HG03469 (cell line): Measurements from ENCODE around the gene SCAF8.
"Not testable (repeated sequence)": the region's sequence is repeated elsewhere in the genome, so short reads cannot be mapped to it uniquely, and the experiment has no call there.

Experiments
- ATAC-seq: cut with Tn5 transposase; IDR thresholded peaks from one replicate; pipeline ENCODE4 v1.9.1; 2021; ENCODE audit warnings: mild to moderate bottlenecking, moderate library complexity, moderate number of reproducible peaks; ENCODE audit not compliant: unreplicated experiment

SCAF8 gene

GRCh38 chr6:154732538-154733182 lies 556 bp upstream of the SCAF8 start:
- no peak for ATAC-seq

- peak; percentile 44 for ATAC-seq
These were observed 588 bp downstream of the SCAF8 start for GRCh38 chr6:154733626-154734382.

GRCh38 chr6:154736618-154737259 lies 3.5 kb downstream of the SCAF8 start:
- ATAC-seq, result no peak

DNA sequence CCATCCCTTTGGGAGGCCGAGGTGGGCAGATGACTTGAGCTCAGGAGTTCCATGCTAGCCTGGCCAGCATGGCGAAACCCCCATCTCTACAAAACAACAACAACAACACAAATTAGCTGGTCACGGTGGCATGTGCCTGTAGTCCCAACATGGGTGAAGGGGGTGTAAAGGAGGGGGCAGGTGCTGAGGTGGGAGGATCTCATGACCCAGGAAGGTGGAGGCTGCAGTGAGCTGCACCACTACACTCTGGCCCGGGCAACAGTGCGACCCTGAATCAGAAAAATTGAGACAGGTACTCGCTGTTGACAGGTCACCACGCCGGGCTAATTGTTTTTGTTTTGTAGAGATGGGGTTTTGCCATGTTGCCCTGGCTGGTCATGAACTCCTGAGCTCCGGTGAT lies 4.2 kb downstream of the SCAF8 start:
- no peak for ATAC-seq

DNA sequence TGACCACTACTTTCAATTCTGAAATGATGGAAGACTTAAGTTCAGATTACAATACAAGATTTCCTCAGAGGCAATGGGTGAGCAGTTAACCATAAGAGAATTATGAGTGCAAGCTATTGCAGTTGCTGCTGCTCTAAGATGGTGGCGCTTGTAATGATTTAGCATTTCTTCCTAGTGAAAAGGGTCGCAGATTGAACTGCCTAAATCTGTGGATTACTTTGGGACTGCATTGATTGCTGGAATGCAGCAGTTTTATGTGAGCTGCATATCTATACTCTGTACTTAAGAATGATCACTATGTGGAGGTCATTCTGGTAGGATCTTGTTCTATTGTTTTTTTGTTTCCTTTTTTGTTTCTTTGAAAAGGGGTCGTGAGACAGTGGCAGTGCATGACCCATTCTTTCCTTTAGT lies 5.3 kb downstream of the SCAF8 start:
- no peak for ATAC-seq

DNA sequence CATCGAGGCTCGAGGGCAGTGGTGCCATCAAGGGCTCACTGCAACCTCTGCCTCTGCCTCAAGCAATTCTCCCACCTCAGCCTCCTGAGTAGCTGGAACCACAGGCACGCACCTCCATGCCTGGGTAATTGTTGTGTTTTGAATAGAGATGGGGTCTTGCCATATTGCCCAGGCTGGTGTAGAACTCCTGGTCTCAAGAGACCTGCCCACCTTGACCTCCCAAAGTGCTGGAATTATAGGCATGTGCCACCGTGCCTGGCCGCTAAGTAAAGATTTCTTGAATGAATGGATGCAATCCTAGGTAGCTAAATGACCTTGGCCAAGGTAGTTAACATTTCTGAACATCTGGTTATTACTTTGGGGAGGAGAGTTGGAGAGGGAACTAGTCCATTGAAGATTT lies 7.4 kb downstream of the SCAF8 start:
- ATAC-seq, result no peak

GRCh38 chr6:154742891-154743290 lies 9.7 kb downstream of the SCAF8 start:
- no peak for ATAC-seq

- not testable (repeated sequence) for ATAC-seq
These were observed 11.0 kb downstream of the SCAF8 start for GRCh38 chr6:154744029-154744745.

GRCh38 chr6:154745243-154745642 lies 12.0 kb downstream of the SCAF8 start:
- no peak for ATAC-seq

GRCh38 chr6:154749341-154749740 lies 16.1 kb downstream of the SCAF8 start:
- ATAC-seq, result no peak

- ATAC-seq, result no peak
These were observed 18.0 kb downstream of the SCAF8 start for GRCh38 chr6:154751011-154751800.

- no peak for ATAC-seq
These were observed 18.8 kb downstream of the SCAF8 start for GRCh38 chr6:154752022-154752421.

DNA sequence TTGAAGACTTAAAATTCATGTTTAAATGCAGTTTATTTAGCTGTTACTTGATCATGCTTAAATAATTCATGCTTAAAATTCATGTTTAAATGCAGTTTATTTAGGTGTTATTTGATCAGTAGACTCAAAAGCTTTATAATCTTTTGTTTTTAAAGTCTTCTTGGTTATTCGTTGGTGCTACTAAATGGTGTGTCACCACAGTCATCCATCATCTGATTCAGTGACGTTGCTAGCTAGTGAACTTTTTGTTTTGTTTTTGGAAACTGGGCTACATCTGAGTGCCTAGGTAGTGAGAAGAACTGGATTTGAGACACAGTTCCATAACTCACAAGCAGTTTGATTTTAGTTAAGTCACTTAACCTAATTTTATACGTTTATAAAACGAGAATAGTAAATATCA lies 20.9 kb downstream of the SCAF8 start:
- ATAC-seq, result no peak

DNA sequence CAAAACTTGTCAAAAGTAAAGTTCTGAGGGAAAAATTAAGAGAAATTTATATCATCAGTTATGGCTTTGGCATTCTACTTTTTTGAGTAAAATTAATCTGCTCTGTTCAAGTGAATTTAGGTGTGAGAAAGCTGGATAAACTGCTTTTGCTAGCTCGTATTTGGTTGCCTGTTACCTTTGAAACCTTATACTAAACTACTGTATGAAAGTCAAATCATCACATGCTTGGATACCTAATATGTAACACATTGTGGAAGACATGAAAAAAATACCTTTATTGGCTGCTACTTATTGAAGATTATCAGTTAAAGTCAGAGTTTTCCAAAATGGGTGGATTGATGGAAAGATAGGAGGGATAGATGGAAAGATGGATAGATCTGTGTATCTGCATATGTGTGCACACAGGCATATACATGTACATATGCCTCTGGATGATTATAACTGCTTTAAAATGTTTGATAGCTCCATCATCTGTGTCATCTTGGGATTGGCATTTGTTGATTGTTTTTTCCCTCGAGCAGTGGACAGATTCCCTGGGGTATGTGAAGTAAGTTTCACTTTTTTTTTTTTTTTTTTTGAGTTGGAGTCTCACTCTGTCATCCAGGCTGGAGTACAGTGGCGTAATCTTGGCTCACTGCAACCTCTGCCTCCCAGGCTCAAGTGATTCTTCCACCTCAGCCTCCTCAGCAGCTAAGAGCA lies 24.3 kb downstream of the SCAF8 start:
- no peak for ATAC-seq

- no peak for ATAC-seq
These were observed 24.9 kb downstream of the SCAF8 start for GRCh38 chr6:154758125-154758524.

- no peak for ATAC-seq
These were observed 30.4 kb downstream of the SCAF8 start for GRCh38 chr6:154763650-154764049.

DNA sequence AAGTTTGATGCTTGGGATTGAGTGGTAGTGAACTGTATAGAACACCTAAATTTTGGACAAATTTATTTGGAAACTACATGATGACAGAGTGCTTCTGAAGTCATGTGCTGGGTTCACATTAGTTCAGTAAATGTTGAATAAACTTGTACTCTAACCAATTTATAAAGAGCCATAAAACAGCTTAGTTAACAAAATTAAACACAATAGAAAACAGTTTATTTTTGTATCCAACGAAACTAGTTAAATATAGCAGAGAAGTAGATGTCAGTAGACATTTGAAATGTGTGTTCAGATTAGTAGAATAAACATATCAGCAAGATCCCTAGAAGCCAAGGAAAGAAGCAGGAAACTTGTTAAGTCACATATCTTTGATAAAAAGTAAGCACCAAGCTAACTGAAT lies 32.1 kb downstream of the SCAF8 start:
- ATAC-seq, result no peak

DNA sequence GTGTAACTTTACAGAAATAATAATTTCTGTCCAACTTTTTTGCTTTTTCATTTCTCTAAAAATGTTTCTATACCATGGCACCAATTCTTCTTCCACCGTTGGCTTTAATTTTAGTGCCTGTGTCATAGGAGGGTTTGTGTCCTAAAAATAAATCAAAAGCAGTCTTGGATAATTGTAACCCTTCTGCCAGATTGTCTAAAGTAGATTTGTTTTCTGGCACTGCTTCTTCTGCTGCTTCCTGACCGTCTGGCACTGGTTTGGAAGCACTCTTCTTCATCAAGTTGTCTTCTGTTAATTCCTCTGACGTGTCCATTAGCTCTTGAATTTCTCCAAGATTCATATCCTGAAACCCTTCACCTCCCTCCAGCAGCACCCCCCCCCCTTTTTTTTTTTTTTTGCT lies 33.1 kb downstream of the SCAF8 start:
- ATAC-seq, result no peak

GRCh38 chr6:154767003-154767723 lies 33.9 kb downstream of the SCAF8 start:
- no peak for ATAC-seq
